Coronary artery (tissue), 2 donors: ENCODE measurements around the gene PPP6R3.

Experiments
- DNase-seq: peaks from one replicate; pipeline ENCODE4 v3.0.0-alpha.2; 2017; ENCODE audit warnings: low spot score
- H3K27ac ChIP-seq, 2 donors: fragments of 200-600 bp; sonication (generic); one replicate each; pipeline ENCODE4 v1.5.1; 2016 to 2019
- H3K4me3 ChIP-seq: fragments of 200-600 bp; sonication (generic); 2 replicates; pipeline ENCODE4 v1.5.1; 2016; ENCODE audit warnings: mild to moderate bottlenecking, moderate library complexity
- CTCF ChIP-seq: fragments of 200-600 bp; sonication (generic); IDR thresholded peaks from one replicate; pipeline ENCODE4 v1.5.1; 2019; ENCODE audit warnings: antibody characterized with exemption

Gene PPP6R3

GRCh38 chr11:68552542-68552941 is 92.0 kb downstream of the PPP6R3 start:
- H3K4me3 ChIP-seq: no peak overlapping the region
- no peak overlapping the region for H3K27ac ChIP-seq
- DNase-seq: no peak
- TF ChIP-seq CTCF: no peak

- Histone ChIP-seq H3K27ac (no peak overlapping the region), H3K4me3 (no peak overlapping the region)
- no peak for TF ChIP-seq CTCF
- DNase-seq: no peak
These were observed 99.7 kb downstream of the PPP6R3 start for GRCh38 chr11:68560216-68560615.

- Histone ChIP-seq H3K27ac (no peak overlapping the region), H3K4me3 (no peak overlapping the region)
- TF ChIP-seq CTCF: no peak
- DNase-seq: no peak
These were observed 102.9 kb downstream of the PPP6R3 start for GRCh38 chr11:68563454-68563853.

GRCh38 chr11:68564261-68564660 is 103.7 kb downstream of the PPP6R3 start:
- DNase-seq: no peak
- TF ChIP-seq CTCF: no peak
- Histone ChIP-seq H3K4me3 (no peak overlapping the region), H3K27ac (no peak overlapping the region)

GRCh38 chr11:68565768-68566167 is 105.2 kb downstream of the PPP6R3 start:
- DNase-seq: no peak
- Histone ChIP-seq H3K27ac (no peak overlapping the region), H3K4me3 (no peak overlapping the region)
- TF ChIP-seq CTCF: no peak

GRCh38 chr11:68567553-68567952 is 107.0 kb downstream of the PPP6R3 start:
- Histone ChIP-seq H3K4me3 (no peak overlapping the region), H3K27ac (no peak overlapping the region)
- DNase-seq: no peak
- no peak for TF ChIP-seq CTCF

GRCh38 chr11:68569357-68569756 is 108.8 kb downstream of the PPP6R3 start:
- no peak for DNase-seq
- no peak overlapping the region for H3K27ac ChIP-seq
- no peak for TF ChIP-seq CTCF
- H3K4me3 ChIP-seq: no peak overlapping the region
